GM10248 (cell line): ENCODE measurements around the gene CD99.
A peak's percentile ranks its signal among the peaks of the same experiment; 100 is the strongest.

ENCODE experiments used
- CTCF ChIA-PET: fragments of 300-600 bp; sonication (Branson Sonifier 250); formaldehyde crosslinking; extraction: SDS; loops from one replicate; lab custom pipeline; 2021; ENCODE audit warnings: antibody characterized with exemption; lab: Yijun Ruan, JAX
- POLR2A ChIA-PET: fragments of 350-650 bp; sonication (Branson Sonifier 250); formaldehyde crosslinking; extraction: SDS; loops from one replicate; lab custom pipeline; 2020; ENCODE audit warnings: antibody characterized with exemption; lab: Yijun Ruan, JAX
- DNase-seq: peaks from one replicate; pipeline ENCODE4 v3.0.0; 2012; ENCODE audit errors: extremely low spot score
- CTCF ChIP-seq: IDR thresholded peaks from 2 replicates; pipeline ENCODE4 v1.5.1; 2012; ENCODE audit warnings: mild to moderate bottlenecking, low read depth; ENCODE audit errors: extremely low read depth, missing control alignments, control extremely low read depth

The CD99 gene

GRCh38 chrX:2690856-2691542 is at the start of gene CD99:
CD99 (plus strand) TSS chrX:2691295; CDS start chrX:2691361, 66 bp downstream.
- TF ChIP-seq CTCF, result no peak
- ChIA-PET POLR2A (no interaction called here), CTCF (no interaction called here)
- peak; percentile 94 for DNase-seq

GRCh38 chrX:2642146-2642545 is 48.9 kb upstream of the CD99 start:
- TF ChIP-seq CTCF, result no peak
- DNase-seq, result no peak
- CTCF ChIA-PET, result no interaction called here

GRCh38 chrX:2642791-2643190 is 48.3 kb upstream of the CD99 start:
- ChIA-PET CTCF (no interaction called here), POLR2A (no interaction called here)
- DNase-seq, result no peak
- TF ChIP-seq CTCF, result no peak

More at GRCh38 chrX:2642146-2642545, 48.9 kb upstream of the CD99 start:
- POLR2A ChIA-PET, result no interaction called here

GRCh38 chrX:2643880-2644279 is 47.2 kb upstream of the CD99 start:
- POLR2A ChIA-PET, result no interaction called here

GRCh38 chrX:2645563-2645962 is 45.5 kb upstream of the CD99 start:
- POLR2A ChIA-PET, result no interaction called here
- DNase-seq, result no peak
- no peak for TF ChIP-seq CTCF
- CTCF ChIA-PET, result no interaction called here

More at GRCh38 chrX:2643880-2644279, 47.2 kb upstream of the CD99 start:
- CTCF ChIA-PET, result no interaction called here
- DNase-seq, result no peak
- TF ChIP-seq CTCF, result no peak

GRCh38 chrX:2647627-2648026 is 43.5 kb upstream of the CD99 start:
- DNase-seq, result no peak
- TF ChIP-seq CTCF, result no peak
- ChIA-PET CTCF (no interaction called here), POLR2A (no interaction called here)
